NCI-H2196 (cell line): ENCODE measurements around the gene NRTN.

Experiments used
- DNase-seq: peaks from one replicate; lab custom pipeline; 2025; ENCODE audit not compliant: unreplicated experiment; lab: John Stamatoyannopoulos, UW

NRTN gene

DNA sequence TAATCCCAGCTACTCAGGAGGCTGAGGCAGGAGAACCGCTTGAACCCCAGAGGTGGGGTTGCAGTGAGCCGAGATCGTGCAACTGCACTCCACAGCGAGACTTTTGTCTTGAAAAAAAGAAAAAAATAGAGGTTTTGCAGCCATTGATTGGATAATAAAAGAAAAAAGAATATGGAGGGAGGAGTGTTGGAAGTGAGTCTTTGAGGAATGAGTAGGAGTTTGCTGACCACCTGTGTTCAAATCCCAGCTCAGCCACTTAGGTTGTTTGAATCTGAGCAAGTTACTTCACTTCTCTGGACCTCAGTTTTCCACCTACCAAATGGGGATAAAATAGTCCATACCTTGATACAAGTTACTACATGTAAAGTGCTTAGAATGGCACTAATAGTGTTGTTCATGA lies 6.2 kb downstream of the NRTN start:
- DNase-seq = no peak

GRCh38 chr19:5814123-5814851 lies 9.4 kb downstream of the NRTN start:
- DNase-seq = no peak

DNA sequence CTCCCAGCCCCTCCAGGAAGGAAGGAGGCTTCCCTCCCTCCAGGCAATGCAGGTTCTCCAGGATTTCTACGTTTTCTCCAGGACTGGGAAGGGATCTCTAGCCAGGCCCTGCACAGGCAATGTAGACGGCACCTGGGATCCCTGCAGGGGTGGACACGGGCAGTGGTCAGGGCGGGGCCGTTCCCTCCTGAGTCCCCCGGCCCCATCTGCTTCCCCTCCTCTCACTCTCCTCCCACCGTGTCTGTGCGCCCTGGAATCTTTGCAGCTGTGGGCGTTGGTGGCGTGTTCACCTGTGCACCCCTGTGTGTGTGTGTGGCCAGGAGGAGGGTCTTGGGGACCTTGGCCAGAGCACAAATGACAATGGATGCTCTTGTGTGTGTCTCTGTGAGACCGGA lies 10.0 kb downstream of the NRTN start:
- no peak for DNase-seq

DNA sequence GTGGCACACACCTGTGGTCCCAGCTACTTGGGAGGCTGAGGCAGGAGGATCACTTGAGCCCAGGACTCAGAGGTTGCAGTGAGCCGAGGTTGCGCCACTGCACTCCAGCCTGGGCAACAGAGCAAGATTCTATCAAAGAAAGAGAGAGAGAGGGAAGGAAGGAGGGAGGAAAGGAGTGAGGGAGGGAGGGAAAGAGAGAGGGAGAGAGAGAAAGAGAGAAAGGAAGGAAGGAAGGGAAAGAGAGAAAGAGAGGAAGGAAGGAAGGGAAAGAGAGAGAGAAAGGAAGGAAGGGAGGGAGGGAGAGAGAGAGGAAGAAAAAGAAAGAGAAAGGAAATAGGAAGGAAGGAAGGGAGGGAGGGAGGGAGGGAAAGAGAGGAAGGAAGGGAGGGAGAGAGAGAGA lies 12.4 kb downstream of the NRTN start:
- no peak for DNase-seq

DNA sequence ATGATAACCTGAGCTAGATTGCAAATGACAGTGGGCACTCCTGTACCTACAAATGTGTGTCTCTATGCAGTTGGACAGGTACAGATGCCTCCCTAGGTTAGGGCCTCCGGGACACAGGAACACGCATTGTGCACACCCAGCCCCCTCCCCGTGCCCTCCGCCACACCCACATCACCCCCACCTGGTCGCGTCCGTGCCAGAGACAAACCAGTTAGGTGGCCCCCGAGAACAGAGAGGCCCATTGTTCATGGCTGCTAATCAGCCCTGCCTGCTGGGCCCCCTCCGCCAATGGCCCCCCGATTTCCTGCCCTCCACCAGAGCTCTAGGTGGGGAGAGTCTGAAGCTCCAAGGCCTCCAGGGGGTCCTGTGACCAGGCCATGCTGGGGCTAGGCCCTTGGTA lies 13.7 kb downstream of the NRTN start:
- DNase-seq = no peak

GRCh38 chr19:5820785-5821184 lies 15.9 kb downstream of the NRTN start:
- DNase-seq = no peak

DNA sequence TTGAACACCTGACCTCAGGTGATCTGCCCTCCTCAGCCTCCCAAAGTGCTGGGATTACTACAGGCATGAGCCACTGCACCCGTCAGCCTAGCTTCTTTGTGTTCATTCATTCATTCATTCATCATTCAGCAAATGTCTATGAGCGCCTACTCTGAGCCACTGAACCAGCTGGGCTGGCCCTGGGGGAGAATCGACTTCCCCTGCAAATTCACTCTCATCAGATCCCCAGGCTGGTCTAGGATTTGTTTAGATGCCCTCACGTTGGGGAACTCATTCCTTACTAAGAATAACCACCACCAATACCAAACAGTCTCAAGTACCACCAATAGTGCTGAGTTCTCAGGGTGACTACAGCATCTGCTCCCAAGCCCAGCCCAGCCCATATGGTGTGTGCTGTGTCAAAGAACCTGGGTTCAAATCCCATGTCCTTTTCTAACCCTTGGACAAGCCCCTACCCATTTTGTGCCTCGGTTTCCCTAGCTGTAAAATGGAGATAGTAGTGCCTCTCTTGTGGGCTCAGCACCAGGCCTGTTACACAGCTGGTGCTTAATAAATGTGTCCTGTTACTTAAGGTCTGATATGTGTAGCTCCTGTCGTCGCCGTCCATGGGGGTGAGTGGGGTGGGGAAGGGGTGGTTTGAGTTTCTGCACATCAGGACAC lies 16.8 kb downstream of the NRTN start:
- no peak for DNase-seq

- no peak for DNase-seq
Measured at GRCh38 chr19:5822181-5822844, 17.4 kb downstream of the NRTN start.

DNA sequence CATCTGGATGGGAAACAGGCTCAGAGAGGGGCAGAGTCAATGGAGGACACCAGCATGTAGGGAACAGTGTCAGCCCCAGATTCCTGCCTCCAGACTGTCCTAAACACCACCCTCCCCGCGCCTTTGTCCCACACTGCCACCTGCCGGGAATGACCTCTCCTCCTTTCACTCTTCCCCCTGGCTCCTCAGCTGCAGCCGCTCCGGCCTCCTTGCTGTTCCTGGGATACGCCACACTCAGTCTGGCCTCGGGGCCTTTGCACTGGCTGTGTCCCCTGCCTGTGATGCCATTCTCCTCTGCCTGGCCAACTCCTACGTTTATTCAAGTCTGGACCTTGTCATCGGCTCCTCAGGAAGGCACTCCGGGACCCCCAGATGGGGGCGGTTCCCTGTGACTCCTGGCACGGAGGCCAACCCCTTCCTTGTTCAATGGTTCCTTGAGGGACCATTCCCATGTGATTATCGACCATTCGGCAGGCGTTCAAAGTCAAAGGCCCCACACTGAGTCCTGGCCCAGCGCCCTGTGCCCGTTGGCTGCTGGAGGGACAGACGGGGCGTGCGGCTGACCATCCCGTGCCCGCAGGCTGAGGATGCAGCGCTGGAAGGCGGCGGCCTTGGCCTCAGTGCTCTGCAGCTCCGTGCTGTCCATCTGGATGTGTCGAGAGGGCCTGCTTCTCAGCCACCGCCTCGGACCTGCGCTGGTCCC lies 18.9 kb downstream of the NRTN start:
- no peak for DNase-seq

GRCh38 chr19:5824751-5825150 lies 19.9 kb downstream of the NRTN start:
- DNase-seq = no peak

- DNase-seq = no peak
Measured at GRCh38 chr19:5825178-5825577, 20.3 kb downstream of the NRTN start.

DNA sequence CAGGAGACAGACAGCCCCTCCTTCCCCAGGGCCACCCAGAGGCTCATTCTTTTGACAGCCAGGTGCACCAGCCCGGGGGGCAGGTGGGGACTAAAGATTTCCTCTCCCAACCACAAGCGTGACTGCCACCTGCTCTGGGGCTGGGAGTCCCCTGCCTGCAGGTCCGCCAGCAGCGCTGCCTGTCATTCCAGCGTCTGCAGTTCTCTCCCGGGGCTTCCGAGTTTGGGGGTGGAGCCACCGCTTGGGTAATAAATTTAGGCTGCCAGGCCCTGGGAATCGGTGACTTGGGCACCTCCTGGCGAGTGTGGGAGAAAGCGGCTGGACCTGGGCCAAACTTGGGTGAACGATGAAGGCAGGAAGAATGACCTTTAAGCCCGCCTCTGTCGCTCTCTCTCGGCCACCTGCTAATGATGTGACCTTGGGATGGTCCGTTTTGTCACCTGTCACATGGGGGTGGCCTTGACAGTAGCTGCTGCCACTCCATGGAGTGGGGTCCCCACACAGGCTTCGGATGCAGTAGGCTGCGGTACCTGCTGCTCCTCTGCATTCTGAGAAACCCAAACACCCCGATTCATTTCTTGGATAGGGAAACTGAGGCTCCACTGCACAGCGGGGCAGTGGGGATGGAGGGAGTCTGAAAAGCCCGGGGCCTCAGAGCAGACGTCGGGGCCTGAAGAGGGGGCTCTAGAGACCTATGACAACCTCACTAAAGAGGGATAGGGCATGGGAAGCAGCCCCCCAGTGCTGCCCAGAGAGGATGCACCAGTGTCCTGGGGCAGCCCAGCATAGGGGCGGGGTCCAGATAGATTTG lies 21.9 kb downstream of the NRTN start:
- DNase-seq = peak; percentile 93

- DNase-seq = no peak
Measured at GRCh38 chr19:5827342-5827890, 22.5 kb downstream of the NRTN start.

GRCh38 chr19:5827891-5828660 lies 23.2 kb downstream of the NRTN start:
- DNase-seq = peak; percentile 98

GRCh38 chr19:5828661-5829566 lies 24.0 kb downstream of the NRTN start:
- DNase-seq = no peak

- DNase-seq = no peak
Measured at GRCh38 chr19:5829567-5830310, 24.9 kb downstream of the NRTN start.

GRCh38 chr19:5831159-5831558 lies 26.3 kb downstream of the NRTN start:
- DNase-seq = no peak

DNA sequence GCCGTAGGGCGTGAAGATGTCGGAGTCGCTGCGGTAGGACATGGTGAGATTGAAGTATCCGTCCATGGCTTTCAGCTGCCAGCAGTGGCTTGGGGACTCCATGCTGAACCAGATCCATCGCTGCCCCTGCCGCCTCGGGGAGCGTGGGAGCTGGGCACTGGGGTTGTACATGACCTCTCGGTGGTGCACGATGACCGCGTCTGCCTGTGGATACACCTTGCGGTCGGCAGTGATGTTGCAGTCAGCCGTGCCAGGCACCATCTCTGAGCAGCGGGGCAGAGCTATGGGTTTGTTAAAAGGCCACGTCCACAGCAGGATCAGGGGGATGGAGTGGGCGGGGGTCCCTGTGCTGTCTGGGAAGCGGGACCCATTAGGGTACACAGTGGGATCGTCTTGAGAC lies 27.2 kb downstream of the NRTN start:
- no peak for DNase-seq
